Measurements from ENCODE around the gene SLMAP. TPM values are rescaled to one million over a fixed set of nuclear protein-coding genes. Genes with fewer than 3 reads are reported as not detected.
A peak's percentile ranks its signal among the peaks of the same experiment; 100 is the strongest.

Gene SLMAP
- polyA plus RNA-seq, 4 donors, result 24.7 to 39.8 (median 32.7) TPM

DNA sequence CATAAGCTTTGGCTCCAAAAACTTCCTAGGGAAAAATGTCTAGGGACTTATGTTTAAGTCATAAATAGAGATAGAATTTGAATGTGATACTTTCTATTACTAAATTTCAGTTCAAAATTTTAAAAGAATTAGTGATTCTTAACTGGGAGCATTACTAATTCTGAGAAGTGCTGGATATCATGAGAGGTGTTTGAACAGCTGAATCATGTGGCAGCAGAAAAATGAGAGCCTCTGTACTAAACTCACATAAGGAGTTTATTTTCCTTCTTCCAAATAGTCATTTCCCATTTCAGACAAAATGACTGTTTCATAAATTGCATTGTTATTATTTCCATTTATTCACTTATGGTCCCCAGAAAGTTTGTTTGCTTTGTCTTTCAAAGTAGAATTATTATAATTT is 62.7 kb downstream of the SLMAP start:
- no peak for FAIRE-seq
- peaks cover 0 to 2% (median 0%) of the 10 kb centered on the region in 3 donors for H3K36me3 ChIP-seq (ENCODE audit: control insufficient read depth in 3 of 3, insufficient read depth in 2 of 3, low read depth in 1 of 3, low read length in 3 of 3)
- no peak overlapping the region for H3K27ac ChIP-seq (ENCODE audit: low read depth in 1 of 3, low read length in 2 of 3)
- H3K9me3 ChIP-seq (ENCODE audit: control insufficient read depth in 2 of 2, insufficient read depth in 1 of 2, low read depth in 1 of 2, low read length in 1 of 2), result no peaks in the 10 kb centered on the region
- H3K27me3 ChIP-seq (ENCODE audit: control insufficient read depth in 3 of 3, insufficient read depth in 3 of 3, low read length in 3 of 3), result no peaks in the 10 kb centered on the region
- H3K4me1 ChIP-seq (ENCODE audit: control insufficient read depth in 3 of 3, insufficient read depth in 2 of 3, low read depth in 1 of 3, low read length in 2 of 3), result peaks cover 0 to 7% (median 0%) of the 10 kb centered on the region in 3 donors
- H3K4me3 ChIP-seq (ENCODE audit: low read depth in 1 of 3, low read length in 3 of 3), result no peak overlapping the region
- DNase-seq, result no peak

DNA sequence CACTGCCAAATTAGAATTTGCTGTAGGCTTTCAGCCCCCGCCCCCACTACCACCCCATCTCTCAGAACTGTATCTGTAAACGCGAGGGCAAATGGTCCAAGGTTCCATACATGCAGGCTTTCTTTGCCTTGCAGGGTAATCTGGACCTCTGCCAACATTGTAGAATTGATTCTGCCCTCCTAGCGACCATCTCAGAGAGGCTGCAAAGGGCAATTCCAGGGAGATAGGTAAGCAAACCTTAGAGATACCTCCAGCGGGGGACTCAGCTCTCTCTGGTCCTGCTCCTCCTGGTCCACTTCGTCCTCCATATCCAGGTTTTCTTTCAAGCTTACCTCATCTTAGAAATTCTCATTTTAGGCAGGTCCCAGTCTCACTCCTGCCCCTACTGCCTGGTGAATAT is 64.4 kb downstream of the SLMAP start:
- H3K36me3 ChIP-seq (ENCODE audit: control insufficient read depth in 3 of 3, insufficient read depth in 2 of 3, low read depth in 1 of 3, low read length in 3 of 3), result no peaks in the 10 kb centered on the region
- no peaks in the 10 kb centered on the region for H3K9me3 ChIP-seq (ENCODE audit: control insufficient read depth in 2 of 2, insufficient read depth in 1 of 2, low read depth in 1 of 2, low read length in 1 of 2)
- H3K4me1 ChIP-seq (ENCODE audit: control insufficient read depth in 3 of 3, insufficient read depth in 2 of 3, low read depth in 1 of 3, low read length in 2 of 3), result peaks cover 0 to 7% (median 0%) of the 10 kb centered on the region in 3 donors
- no peak overlapping the region for H3K27ac ChIP-seq (ENCODE audit: low read depth in 1 of 3, low read length in 2 of 3)
- FAIRE-seq (no peak), DNase-seq (peak; percentile 32 to 51)
- no peaks in the 10 kb centered on the region for H3K27me3 ChIP-seq (ENCODE audit: control insufficient read depth in 3 of 3, insufficient read depth in 3 of 3, low read length in 3 of 3)
- 48 to 74% (median 66%) methylated on average over 6 of the region's 6 CpGs for WGBS, 3 donors
- no peak overlapping the region for H3K4me3 ChIP-seq (ENCODE audit: low read depth in 1 of 3, low read length in 3 of 3)

DNA sequence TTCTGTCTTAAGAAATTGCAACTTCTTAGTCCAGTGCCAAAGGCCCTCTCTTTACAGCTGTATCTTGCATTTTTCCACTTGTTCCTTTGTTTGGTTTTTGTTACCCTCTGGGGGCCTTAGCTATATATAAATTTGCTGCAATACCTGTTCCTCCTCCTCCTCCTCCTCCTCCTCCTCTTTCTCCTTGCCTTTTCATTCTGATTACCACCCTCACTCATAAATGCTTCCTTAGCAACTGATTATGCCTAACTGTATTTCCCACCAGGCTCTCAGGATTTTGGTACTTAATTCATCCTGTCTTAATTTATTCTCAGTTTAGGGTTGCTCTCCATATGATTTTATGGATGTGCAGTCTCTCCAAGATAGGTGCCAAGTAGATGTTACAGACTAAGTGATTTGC is 65.7 kb downstream of the SLMAP start:
- no peak overlapping the region for H3K4me3 ChIP-seq (ENCODE audit: low read depth in 1 of 3, low read length in 3 of 3)
- no peak for DNase-seq
- peaks cover 0 to 7% (median 4%) of the 10 kb centered on the region in 3 donors for H3K4me1 ChIP-seq (ENCODE audit: control insufficient read depth in 3 of 3, insufficient read depth in 2 of 3, low read depth in 1 of 3, low read length in 2 of 3)
- no peaks in the 10 kb centered on the region for H3K9me3 ChIP-seq (ENCODE audit: control insufficient read depth in 2 of 2, insufficient read depth in 1 of 2, low read depth in 1 of 2, low read length in 1 of 2)
- H3K36me3 ChIP-seq (ENCODE audit: control insufficient read depth in 3 of 3, insufficient read depth in 2 of 3, low read depth in 1 of 3, low read length in 3 of 3), result no peaks in the 10 kb centered on the region
- no peaks in the 10 kb centered on the region for H3K27me3 ChIP-seq (ENCODE audit: control insufficient read depth in 3 of 3, insufficient read depth in 3 of 3, low read length in 3 of 3)
- FAIRE-seq, result no peak
- H3K27ac ChIP-seq (ENCODE audit: low read depth in 1 of 3, low read length in 2 of 3), result no peak overlapping the region

- Histone ChIP-seq H3K4me1 (ENCODE audit: control insufficient read depth in 3 of 3, insufficient read depth in 2 of 3, low read depth in 1 of 3, low read length in 2 of 3) (peaks cover 0 to 10% (median 7%) of the 10 kb centered on the region in 3 donors), H3K36me3 (ENCODE audit: control insufficient read depth in 3 of 3, insufficient read depth in 2 of 3, low read depth in 1 of 3, low read length in 3 of 3) (no peaks in the 10 kb centered on the region), H3K27ac (ENCODE audit: low read depth in 1 of 3, low read length in 2 of 3) (no peak overlapping the region), H3K27me3 (ENCODE audit: control insufficient read depth in 3 of 3, insufficient read depth in 3 of 3, low read length in 3 of 3) (no peaks in the 10 kb centered on the region), H3K4me3 (ENCODE audit: low read depth in 1 of 3, low read length in 3 of 3) (no peak overlapping the region), H3K9me3 (ENCODE audit: control insufficient read depth in 2 of 2, insufficient read depth in 1 of 2, low read depth in 1 of 2, low read length in 1 of 2) (no peaks in the 10 kb centered on the region)
- FAIRE-seq (no peak), DNase-seq (no peak)
Measured at GRCh38 chr3:57822686-57823085, 66.6 kb downstream of the SLMAP start.

DNA sequence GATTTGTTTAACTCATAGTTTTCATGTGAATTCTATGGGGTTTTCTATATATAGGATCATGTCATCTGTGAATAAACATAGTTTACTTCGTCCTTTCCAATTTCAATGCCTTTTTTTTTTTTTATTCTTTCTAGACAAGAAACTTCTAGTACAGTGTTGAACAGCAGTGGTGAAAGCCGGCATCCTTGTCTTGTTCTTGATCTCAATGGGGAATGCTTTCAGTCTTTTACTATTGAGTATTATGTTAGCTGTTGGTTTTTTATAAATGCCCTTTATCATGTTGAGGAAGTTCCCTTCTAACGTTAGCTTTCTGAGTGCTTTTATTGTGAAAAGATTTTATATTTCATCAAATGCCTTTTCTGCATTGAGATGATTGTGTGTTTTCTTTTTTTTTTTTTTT is 69.0 kb downstream of the SLMAP start:
- WGBS, 3 donors, result 58 to 70% (median 67%) methylated on average over 3 of the region's 3 CpGs
- H3K27ac ChIP-seq (ENCODE audit: low read depth in 1 of 3, low read length in 2 of 3), result no peak overlapping the region
- H3K4me1 ChIP-seq (ENCODE audit: control insufficient read depth in 3 of 3, insufficient read depth in 2 of 3, low read depth in 1 of 3, low read length in 2 of 3), result peaks cover 0 to 13% (median 7%) of the 10 kb centered on the region in 3 donors
- no peaks in the 10 kb centered on the region for H3K27me3 ChIP-seq (ENCODE audit: control insufficient read depth in 3 of 3, insufficient read depth in 3 of 3, low read length in 3 of 3)
- DNase-seq (no peak), FAIRE-seq (peak; percentile 61)
- H3K36me3 ChIP-seq (ENCODE audit: control insufficient read depth in 3 of 3, insufficient read depth in 2 of 3, low read depth in 1 of 3, low read length in 3 of 3), result no peaks in the 10 kb centered on the region
- no peak overlapping the region for H3K4me3 ChIP-seq (ENCODE audit: low read depth in 1 of 3, low read length in 3 of 3)
- H3K9me3 ChIP-seq (ENCODE audit: control insufficient read depth in 2 of 2, insufficient read depth in 1 of 2, low read depth in 1 of 2, low read length in 1 of 2), result no peaks in the 10 kb centered on the region

DNA sequence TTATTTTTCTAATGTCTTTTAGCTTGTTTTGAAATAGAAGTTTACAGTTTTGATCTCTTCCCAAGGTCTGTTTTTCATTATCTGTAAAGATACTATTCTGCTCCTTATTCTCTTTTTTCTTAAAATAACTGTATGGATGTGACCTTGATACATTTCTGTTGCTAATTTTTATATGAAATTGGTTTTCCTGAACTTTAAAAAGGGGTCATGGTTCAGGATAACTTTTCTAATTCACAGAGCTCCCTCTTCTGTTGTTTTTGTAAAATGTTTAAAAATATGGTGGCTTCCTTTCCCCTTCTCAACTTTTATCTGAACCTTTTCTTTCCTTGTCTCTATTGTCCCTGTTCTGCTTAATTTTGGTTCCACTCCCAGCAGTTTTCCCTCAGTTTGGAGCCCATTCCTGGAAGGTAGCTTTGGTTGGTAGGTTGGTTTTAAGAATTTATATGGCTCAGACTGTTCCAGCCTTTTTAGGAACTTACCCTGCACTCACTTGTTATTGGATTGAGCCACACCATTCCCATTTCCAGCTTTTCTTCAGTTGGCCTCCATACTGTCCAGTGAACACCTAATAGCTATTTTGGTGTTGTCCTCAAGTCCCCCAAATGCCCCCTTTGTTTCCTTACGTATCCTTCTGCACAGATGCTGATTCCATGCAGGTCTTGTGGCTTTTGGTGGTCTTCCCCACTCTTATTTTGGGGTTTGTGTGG is 70.3 kb downstream of the SLMAP start:
- no peaks in the 10 kb centered on the region for H3K9me3 ChIP-seq (ENCODE audit: control insufficient read depth in 2 of 2, insufficient read depth in 1 of 2, low read depth in 1 of 2, low read length in 1 of 2)
- peaks cover 0 to 13% (median 3%) of the 10 kb centered on the region in 3 donors for H3K4me1 ChIP-seq (ENCODE audit: control insufficient read depth in 3 of 3, insufficient read depth in 2 of 3, low read depth in 1 of 3, low read length in 2 of 3)
- FAIRE-seq (no peak), DNase-seq (no peak)
- no peaks in the 10 kb centered on the region for H3K36me3 ChIP-seq (ENCODE audit: control insufficient read depth in 3 of 3, insufficient read depth in 2 of 3, low read depth in 1 of 3, low read length in 3 of 3)
- H3K27me3 ChIP-seq (ENCODE audit: control insufficient read depth in 3 of 3, insufficient read depth in 3 of 3, low read length in 3 of 3), result no peaks in the 10 kb centered on the region
- WGBS, 3 donors, result 89 to 100% (median 97%) methylated on average over 1 of the region's 1 CpG
- peak overlapping the region in 1 of 3 donors; percentile 20 for H3K27ac ChIP-seq (ENCODE audit: low read depth in 1 of 3, low read length in 2 of 3)
- H3K4me3 ChIP-seq (ENCODE audit: low read depth in 1 of 3, low read length in 3 of 3), result no peak overlapping the region

- Histone ChIP-seq H3K27ac (ENCODE audit: low read depth in 1 of 3, low read length in 2 of 3) (no peak overlapping the region), H3K4me1 (ENCODE audit: control insufficient read depth in 3 of 3, insufficient read depth in 2 of 3, low read depth in 1 of 3, low read length in 2 of 3) (peaks cover 0 to 13% (median 0%) of the 10 kb centered on the region in 3 donors), H3K4me3 (ENCODE audit: low read depth in 1 of 3, low read length in 3 of 3) (no peak overlapping the region), H3K36me3 (ENCODE audit: control insufficient read depth in 3 of 3, insufficient read depth in 2 of 3, low read depth in 1 of 3, low read length in 3 of 3) (peaks cover 0 to 3% (median 2%) of the 10 kb centered on the region in 3 donors), H3K27me3 (ENCODE audit: control insufficient read depth in 3 of 3, insufficient read depth in 3 of 3, low read length in 3 of 3) (no peaks in the 10 kb centered on the region), H3K9me3 (ENCODE audit: control insufficient read depth in 2 of 2, insufficient read depth in 1 of 2, low read depth in 1 of 2, low read length in 1 of 2) (no peaks in the 10 kb centered on the region)
- DNase-seq (peak; percentile 75 to 80), FAIRE-seq (peak; percentile 23)
- 19 to 62% (median 47%) methylated on average over 1 of the region's 1 CpG for WGBS, 3 donors
Measured at GRCh38 chr3:57826952-57827723, 71.0 kb downstream of the SLMAP start.

GRCh38 chr3:57827757-57828156 is 71.6 kb downstream of the SLMAP start:
- DNase-seq (no peak), FAIRE-seq (no peak)
- no peaks in the 10 kb centered on the region for H3K27me3 ChIP-seq (ENCODE audit: control insufficient read depth in 3 of 3, insufficient read depth in 3 of 3, low read length in 3 of 3)
- peaks cover 0 to 13% (median 0%) of the 10 kb centered on the region in 3 donors for H3K4me1 ChIP-seq (ENCODE audit: control insufficient read depth in 3 of 3, insufficient read depth in 2 of 3, low read depth in 1 of 3, low read length in 2 of 3)
- 72 to 82% (median 79%) methylated on average over 4 of the region's 4 CpGs for WGBS, 3 donors
- no peak overlapping the region for H3K4me3 ChIP-seq (ENCODE audit: low read depth in 1 of 3, low read length in 3 of 3)
- H3K36me3 ChIP-seq (ENCODE audit: control insufficient read depth in 3 of 3, insufficient read depth in 2 of 3, low read depth in 1 of 3, low read length in 3 of 3), result peaks cover 0 to 3% (median 2%) of the 10 kb centered on the region in 3 donors
- peak overlapping the region in 1 of 3 donors; percentile 14 for H3K27ac ChIP-seq (ENCODE audit: low read depth in 1 of 3, low read length in 2 of 3)
- H3K9me3 ChIP-seq (ENCODE audit: control insufficient read depth in 2 of 2, insufficient read depth in 1 of 2, low read depth in 1 of 2, low read length in 1 of 2), result no peaks in the 10 kb centered on the region
